GM18868 (cell line): Measurements from ENCODE around the gene CCDC112.
"Not testable (repeated sequence)": the region's sequence is repeated elsewhere in the genome, so short reads cannot be mapped to it uniquely, and the experiment has no call there.

ENCODE experiments used
- ATAC-seq: cut with Tn5 transposase; IDR thresholded peaks from one replicate; pipeline ENCODE4 v1.9.1; 2021; ENCODE audit warnings: mild to moderate bottlenecking, moderate library complexity; ENCODE audit not compliant: unreplicated experiment

The CCDC112 gene

DNA sequence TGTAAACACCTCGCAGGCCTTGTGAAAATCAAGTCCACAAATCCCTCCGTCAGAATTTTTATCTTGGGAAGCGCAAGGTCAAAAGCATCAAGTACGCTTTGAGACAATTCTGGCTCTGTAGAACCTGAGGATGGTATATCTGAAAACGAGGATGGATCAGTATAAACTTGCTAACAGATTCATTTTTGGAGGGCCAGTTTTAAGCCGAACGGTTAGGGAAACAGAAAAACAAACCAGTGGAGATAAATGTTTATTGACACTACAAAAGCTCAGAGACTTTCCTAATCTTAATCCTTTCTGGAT, 33.4 kb downstream of the CCDC112 start:
- no peak for ATAC-seq

DNA sequence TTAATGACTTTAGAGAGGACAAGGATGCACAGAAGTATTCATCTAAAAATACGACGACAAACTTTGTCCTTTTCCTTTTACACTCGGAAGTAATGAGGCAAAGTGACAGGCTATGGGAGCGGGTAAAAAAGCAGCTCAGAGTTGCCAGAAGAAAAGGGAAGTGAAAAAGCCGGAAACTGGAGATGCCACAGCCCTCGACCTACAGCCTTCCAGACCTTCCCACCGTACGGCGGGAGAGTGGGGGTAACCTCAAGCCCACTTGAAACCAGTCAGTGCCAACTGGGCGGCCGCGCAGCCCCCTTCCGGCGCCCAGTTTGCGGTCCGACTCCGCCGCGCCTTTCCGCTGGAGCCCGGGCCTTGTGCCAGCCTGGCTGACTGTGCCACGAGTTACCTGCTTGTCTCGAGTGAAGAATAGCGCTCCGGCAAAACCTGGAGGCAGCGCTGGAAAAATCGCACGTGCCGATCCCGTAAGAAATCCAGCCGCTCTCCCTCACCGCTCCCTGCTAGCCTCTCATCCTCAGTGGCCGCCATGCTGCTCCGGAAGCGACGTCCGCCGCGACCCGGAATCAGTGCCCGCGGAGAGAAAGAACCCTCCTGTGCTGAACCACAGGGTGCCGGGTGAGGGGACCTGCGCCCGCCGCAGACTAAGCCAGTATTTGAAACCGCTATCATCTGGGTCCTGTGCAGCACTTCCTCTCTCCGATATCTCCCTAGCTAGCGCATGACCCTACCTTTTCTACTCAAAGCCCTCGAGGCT, 34.0 kb downstream of the CCDC112 start, which contains the start of gene PGGT1B:
TSS of gene PGGT1B (minus strand) at position 557 of the 757 bp plus-strand sequence. CDS start at position 531, 26 bp downstream.
- ATAC-seq = peak; percentile 90

DNA sequence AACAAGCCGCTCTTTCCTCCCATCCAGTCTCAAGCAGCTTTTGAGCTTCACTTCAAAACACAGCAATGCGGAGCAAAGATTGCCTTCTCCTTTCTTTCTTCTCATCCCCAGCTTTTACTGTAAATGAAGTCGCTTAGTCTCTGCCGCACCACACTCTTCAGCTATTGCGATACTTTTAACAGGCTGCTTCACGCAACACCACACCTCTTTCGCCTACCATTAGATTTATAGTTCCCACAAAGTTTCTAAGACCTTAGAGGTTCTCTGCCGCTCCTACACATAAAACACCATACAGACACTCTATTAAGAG, 34.5 kb downstream of the CCDC112 start:
- ATAC-seq = peak; percentile 46

DNA sequence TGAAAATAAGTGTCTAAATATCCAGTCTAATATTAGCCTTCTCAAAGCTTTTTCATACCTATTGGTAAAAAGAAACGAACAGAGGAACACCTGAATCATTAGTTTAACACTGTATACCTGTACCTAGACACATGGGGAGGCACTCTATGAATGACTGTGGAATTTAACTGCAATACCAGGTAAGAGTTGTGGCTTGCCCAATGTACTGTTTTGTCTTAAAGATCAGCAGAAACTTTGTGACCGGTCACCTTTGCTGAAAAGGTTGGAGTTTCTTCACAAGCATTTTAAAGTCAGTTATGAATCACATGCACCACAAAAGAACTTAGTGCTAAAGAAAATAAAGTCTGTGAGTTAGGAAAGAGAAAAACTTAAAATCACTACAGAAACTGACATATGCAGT, 36.2 kb downstream of the CCDC112 start:
- no peak for ATAC-seq

DNA sequence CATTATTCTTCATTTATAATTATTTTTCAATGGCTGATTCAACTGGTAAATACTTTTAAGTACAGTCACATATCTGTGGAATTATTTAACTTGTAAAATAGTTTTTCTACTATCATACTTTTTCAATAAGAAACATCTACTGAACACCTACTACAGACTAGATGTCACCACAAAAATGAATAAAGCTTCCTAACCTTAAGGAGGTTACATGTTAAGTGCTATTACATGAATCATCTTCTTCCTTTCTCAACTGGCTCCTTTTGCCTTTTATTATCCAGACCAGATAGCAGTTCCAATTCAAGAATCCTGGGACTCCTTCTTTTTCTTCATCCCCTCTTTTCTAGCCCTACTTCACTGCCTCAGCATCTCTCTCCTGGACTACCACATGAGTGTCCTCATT, 38.5 kb downstream of the CCDC112 start:
- no peak for ATAC-seq

DNA sequence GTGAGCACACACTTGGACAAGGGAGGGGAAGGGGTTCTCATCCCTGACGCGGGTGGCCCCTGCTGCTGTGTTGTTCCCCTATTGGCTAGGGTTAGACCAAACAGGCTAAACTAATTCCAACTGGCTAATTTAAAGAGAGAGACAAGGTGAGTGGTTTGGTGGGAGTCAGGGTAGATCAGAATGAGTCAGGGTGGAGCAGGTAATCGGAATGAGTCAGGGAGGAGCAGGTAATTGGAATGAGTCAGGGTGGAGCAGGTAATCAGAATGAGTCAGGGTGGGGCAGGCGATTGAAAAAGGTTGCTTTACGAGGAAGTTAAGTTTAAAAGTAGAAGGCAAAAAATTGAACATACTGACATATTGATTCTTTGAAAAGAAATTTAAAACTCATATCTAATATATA, 47.1 kb downstream of the CCDC112 start:
- not testable (repeated sequence) for ATAC-seq

DNA sequence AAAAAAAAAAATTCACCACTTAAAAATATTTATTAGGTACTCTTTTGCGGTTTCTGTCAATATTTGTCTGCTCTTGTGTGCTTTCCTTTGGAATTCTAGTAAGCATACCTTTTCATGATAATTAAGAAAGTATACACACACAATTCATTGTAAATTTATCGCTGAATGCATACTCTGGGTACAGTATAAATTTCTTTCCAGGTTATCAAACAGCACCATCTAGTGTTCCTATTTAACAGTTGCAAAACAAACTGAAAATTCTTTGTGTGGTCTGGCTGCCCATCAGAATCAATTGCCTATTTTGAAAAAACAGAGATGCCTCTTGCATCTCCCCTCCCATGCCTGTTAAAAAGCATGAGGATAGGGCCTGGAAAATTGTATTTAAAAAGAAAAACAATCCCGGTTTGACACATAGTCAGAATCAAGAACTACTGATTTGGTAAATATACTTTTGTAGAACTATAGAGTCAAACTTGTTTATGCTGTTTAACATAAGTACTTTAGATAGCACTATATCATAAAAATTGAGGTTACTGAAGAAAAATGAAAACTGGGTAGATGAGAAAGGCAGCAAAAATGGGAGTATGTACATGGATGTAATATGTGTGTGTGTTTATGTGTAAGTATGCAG, 50.0 kb downstream of the CCDC112 start:
- ATAC-seq = peak; percentile 57

DNA sequence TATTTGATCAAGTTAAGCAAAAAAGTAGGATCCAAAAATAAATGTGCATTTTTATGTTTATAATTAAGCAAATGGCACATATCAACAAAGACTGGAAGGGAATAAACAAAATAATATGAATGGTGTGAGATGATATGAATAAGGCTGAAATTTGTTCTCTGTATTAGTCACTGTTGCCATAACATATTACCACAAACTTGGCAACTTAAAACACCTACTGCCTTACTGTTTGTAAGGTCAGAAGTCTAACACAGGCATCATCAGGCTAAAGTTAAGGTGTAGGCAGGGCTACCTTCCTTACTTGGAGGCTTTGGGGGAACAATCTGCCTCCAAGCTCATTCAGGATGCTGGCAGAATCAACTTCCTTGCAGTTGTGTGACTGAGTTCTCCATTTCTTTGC, 53.0 kb downstream of the CCDC112 start:
- peak; percentile 91 for ATAC-seq

DNA sequence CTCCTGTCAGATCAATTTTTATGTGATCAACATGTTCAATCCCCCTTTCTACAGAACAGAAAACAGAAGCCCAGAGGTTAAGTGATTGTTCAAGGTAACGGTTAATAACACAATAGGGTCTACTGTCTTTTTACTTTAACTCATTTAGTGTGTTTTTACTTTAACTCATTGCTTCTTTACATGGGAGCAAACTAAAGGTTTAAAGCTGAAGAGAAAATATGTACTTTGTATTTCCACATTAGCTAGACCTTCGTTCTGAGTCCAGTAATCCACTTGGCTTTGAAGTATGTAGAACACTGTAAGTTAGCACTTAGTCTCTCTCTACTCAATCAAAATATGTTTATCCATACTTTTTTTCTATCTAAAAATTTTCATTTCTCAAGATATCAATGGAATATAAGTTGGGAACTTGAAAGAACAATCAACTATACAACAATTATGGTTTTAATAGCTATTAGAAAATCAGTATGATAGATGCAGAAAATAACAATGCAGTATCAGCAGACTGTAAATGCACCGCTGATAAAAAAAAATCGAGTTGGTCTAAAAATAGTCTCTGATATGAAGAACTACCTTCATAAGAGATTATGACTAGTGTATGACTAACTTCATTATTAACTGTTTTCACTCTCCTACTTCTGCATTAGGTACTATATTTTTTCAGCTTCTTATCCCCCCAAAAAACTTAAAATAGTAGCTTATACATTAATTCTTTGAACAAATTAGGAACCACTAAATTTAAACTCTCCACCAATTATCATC, 54.4 kb downstream of the CCDC112 start:
- ATAC-seq = no peak

DNA sequence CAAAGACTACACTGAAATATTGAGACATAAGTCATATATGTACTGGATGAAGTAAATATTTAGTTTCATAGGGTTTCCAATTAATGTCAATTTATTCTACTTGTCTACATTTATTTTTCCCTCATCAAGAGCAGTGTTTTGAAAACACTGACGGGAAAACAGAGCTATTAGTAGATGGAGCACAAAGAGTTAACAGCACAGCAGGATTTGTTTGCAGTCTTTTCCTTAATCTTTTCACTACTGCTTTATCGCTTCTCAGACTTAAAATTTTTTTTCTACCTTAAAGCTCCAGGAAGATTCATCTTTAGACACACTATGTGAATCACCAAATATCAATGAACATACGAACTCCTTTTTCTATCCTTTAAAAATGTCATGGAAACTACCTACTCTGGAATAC, 59.4 kb downstream of the CCDC112 start:
- ATAC-seq = no peak

DNA sequence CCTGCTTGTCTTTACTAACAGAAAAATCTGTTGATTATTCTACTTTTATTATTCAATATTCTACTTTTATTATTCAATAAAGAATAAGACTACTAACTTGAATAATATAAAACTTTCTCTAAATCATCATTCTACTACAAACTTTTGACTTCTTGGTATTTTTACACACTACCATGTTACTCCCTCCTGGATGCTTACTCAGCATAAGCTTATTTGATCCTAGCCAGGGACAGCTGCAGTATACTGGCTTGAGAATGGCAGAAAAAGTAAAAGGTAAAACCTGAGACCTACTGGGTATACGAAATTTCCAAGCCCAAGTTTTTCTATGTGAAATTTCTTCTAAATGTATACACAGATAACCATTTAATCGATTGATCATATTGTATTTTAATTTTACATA, 59.9 kb downstream of the CCDC112 start:
- no peak for ATAC-seq

DNA sequence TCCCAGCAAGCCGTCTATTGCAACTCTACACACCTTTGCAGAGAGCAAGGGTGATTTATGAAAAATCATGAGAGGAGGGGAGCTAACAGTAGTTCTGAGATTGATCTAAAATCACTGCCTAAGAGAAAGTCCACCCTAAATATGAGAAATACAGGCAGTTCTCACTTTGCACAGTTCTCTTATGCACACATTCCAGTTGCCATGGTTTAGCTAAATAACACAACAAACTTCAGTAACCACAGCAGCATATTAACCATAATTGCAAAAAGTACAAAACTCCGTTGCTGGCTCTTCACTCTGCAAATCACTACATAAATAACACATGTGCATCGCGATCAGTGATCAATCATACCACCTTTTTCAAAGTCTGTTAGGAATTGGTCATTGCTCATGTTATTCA, 64.9 kb downstream of the CCDC112 start:
- no peak for ATAC-seq

DNA sequence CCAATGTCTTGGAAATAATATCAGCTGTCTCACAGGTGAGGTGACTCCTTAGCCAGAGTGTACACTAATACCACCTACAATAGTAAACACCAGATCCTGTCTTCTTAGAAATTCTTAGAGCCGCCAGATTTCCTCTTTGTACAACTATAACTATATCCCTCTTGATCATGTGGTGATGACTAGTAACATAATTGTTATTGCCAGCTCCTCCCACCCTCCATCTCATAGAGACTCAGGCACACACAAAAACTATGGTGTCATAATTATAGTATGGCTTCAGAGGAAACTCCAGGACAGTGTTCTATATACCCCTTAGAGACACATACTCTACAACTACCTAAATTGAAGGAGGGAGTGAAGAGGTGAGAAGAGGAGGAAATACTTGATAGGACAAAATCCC, 66.8 kb downstream of the CCDC112 start:
- ATAC-seq = no peak

DNA sequence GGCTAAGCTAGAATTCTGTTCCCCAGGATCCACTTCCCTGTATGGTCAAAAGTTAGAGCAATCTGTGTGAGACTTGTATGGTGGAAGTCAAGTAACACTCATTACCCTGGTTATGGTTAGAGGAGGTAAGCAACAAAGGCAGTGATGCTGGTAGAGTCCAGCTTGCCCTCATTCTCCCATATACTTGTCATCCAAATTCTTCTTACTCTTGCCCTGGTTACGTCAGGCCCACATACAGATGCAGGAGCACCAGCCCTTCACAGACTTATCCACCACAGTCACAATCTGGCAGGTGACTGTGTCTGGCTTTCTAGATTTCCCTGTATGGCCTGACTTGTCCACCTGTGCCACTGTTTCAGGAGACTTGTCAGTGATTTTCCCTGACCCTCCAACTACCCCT, 69.2 kb downstream of the CCDC112 start:
- ATAC-seq = no peak
